Measurements from ENCODE around the gene ZIC5. TPM values are rescaled to one million over a fixed set of nuclear protein-coding genes. Genes with fewer than 3 reads are reported as not detected.

The ZIC5 gene
- total and polyA plus RNA-seq, 2 donors (not counting 1 experiment from before 2014, with no cell fraction given): not detected

- Histone ChIP-seq H3K27me3 (ENCODE audit: control insufficient read depth, insufficient read depth, low read length) (peaks cover 80% of the 10 kb centered on the region), H3K9ac (ENCODE audit: insufficient read depth, low read length) (no peak overlapping the region), H3K27ac (ENCODE audit: insufficient read depth, low read length) (no peak overlapping the region), H3K4me1 (ENCODE audit: control insufficient read depth, extremely low read depth, insufficient read depth, low read length) (no peaks in the 10 kb centered on the region), H3K4me2 (ENCODE audit: extremely low read depth, insufficient read depth, low read length) (no peak overlapping the region), H3K9me3 (ENCODE audit: control insufficient read depth, insufficient read depth, low read depth, low read length) (no peaks in the 10 kb centered on the region), H4K20me1 (ENCODE audit: control insufficient read depth, extremely low read depth, insufficient read depth, low read length) (peaks cover 2% of the 10 kb centered on the region), H3K4me3 (replicated peaks in 1 of 4; ENCODE audit: control extremely low read depth in 1 of 4, insufficient read depth in 1 of 4, low read depth in 3 of 4, low read length in 4 of 4) (no peak overlapping the region), H3K36me3 (ENCODE audit: control insufficient read depth, insufficient read depth, low read length) (no peaks in the 10 kb centered on the region), H3K79me2 (ENCODE audit: control insufficient read depth, insufficient read depth, low read length) (no peaks in the 10 kb centered on the region), H2AFZ (ENCODE audit: low read length) (no peak overlapping the region)
- TF ChIP-seq EZH2 (IDR thresholded peaks at IDR 0.05; ENCODE audit: low read length, missing control alignments) (peak; percentile 28), CTCF (conservative IDR thresholded peaks at IDR 0.05 in 1 of 2, IDR thresholded peaks at IDR 0.05 in 1 of 2; ENCODE audit: low read depth in 1 of 2, low read length in 2 of 2) (no peak)
- DNase-seq (ENCODE audit: low read depth in 2 of 2): no peak
Measured at GRCh38 chr13:99993660-99994637, 22.4 kb upstream of the ZIC5 start.

GRCh38 chr13:99992949-99993351, 21.4 kb upstream of the ZIC5 start:
- Histone ChIP-seq H3K9ac (ENCODE audit: insufficient read depth, low read length) (no peak overlapping the region), H3K9me3 (ENCODE audit: control insufficient read depth, insufficient read depth, low read depth, low read length) (no peaks in the 10 kb centered on the region), H4K20me1 (ENCODE audit: control insufficient read depth, extremely low read depth, insufficient read depth, low read length) (peaks cover 2% of the 10 kb centered on the region), H3K4me2 (ENCODE audit: extremely low read depth, insufficient read depth, low read length) (no peak overlapping the region), H3K27ac (ENCODE audit: insufficient read depth, low read length) (no peak overlapping the region), H3K27me3 (ENCODE audit: control insufficient read depth, insufficient read depth, low read length) (peaks cover 86% of the 10 kb centered on the region), H3K4me1 (ENCODE audit: control insufficient read depth, extremely low read depth, insufficient read depth, low read length) (no peaks in the 10 kb centered on the region), H3K4me3 (replicated peaks in 1 of 4; ENCODE audit: control extremely low read depth in 1 of 4, insufficient read depth in 1 of 4, low read depth in 3 of 4, low read length in 4 of 4) (no peak overlapping the region), H3K79me2 (ENCODE audit: control insufficient read depth, insufficient read depth, low read length) (no peaks in the 10 kb centered on the region), H2AFZ (ENCODE audit: low read length) (no peak overlapping the region), H3K36me3 (ENCODE audit: control insufficient read depth, insufficient read depth, low read length) (no peaks in the 10 kb centered on the region)
- TF ChIP-seq EZH2 (IDR thresholded peaks at IDR 0.05; ENCODE audit: low read length, missing control alignments): no peak
- TF ChIP-seq CTCF (conservative IDR thresholded peaks at IDR 0.05 in 1 of 2, IDR thresholded peaks at IDR 0.05 in 1 of 2; ENCODE audit: low read depth in 1 of 2, low read length in 2 of 2): no peak
- DNase-seq (ENCODE audit: low read depth in 2 of 2): peak in 1 of 2 donors; percentile 48

- no peak overlapping the region for H3K27ac ChIP-seq (ENCODE audit: insufficient read depth, low read length)
- no peak overlapping the region for H3K4me2 ChIP-seq (ENCODE audit: extremely low read depth, insufficient read depth, low read length)
- H3K4me3 ChIP-seq (replicated peaks in 1 of 4; ENCODE audit: control extremely low read depth in 1 of 4, insufficient read depth in 1 of 4, low read depth in 3 of 4, low read length in 4 of 4): no peak overlapping the region
- peaks cover 2% of the 10 kb centered on the region for H4K20me1 ChIP-seq (ENCODE audit: control insufficient read depth, extremely low read depth, insufficient read depth, low read length)
- H3K27me3 ChIP-seq (ENCODE audit: control insufficient read depth, insufficient read depth, low read length): peaks cover 87% of the 10 kb centered on the region
- no peaks in the 10 kb centered on the region for H3K4me1 ChIP-seq (ENCODE audit: control insufficient read depth, extremely low read depth, insufficient read depth, low read length)
- no peaks in the 10 kb centered on the region for H3K36me3 ChIP-seq (ENCODE audit: control insufficient read depth, insufficient read depth, low read length)
- no peak overlapping the region for H3K9ac ChIP-seq (ENCODE audit: insufficient read depth, low read length)
- H3K9me3 ChIP-seq (ENCODE audit: control insufficient read depth, insufficient read depth, low read depth, low read length): no peaks in the 10 kb centered on the region
- H3K79me2 ChIP-seq (ENCODE audit: control insufficient read depth, insufficient read depth, low read length): no peaks in the 10 kb centered on the region
- DNase-seq (ENCODE audit: low read depth in 2 of 2): no peak
- H2AFZ ChIP-seq (ENCODE audit: low read length): no peak overlapping the region
- TF ChIP-seq CTCF (conservative IDR thresholded peaks at IDR 0.05 in 1 of 2, IDR thresholded peaks at IDR 0.05 in 1 of 2; ENCODE audit: low read depth in 1 of 2, low read length in 2 of 2) (no peak), EZH2 (IDR thresholded peaks at IDR 0.05; ENCODE audit: low read length, missing control alignments) (no peak)
Measured at GRCh38 chr13:99991828-99992775, 20.5 kb upstream of the ZIC5 start.
